Osteocyte (in vitro differentiated cells): Measurements from ENCODE around the gene TRAPPC1. TPM values are rescaled to one million over a fixed set of nuclear protein-coding genes. Genes with fewer than 3 reads are reported as not detected.

ENCODE experiments used
- DNase-seq: peaks from one replicate; pipeline ENCODE4 v3.0.0; 2021; ENCODE audit warnings: mixed read lengths; ENCODE audit not compliant: unreplicated experiment; ENCODE audit errors: extremely low spot score
- H3K27ac Mint-ChIP-seq: one replicate; pipeline ENCODE4 v1.8.0; 2021; ENCODE audit warnings: mild to moderate bottlenecking, mixed read lengths; ENCODE audit not compliant: unreplicated experiment
- H3K27me3 Mint-ChIP-seq: one replicate; pipeline ENCODE4 v1.8.0; 2021; ENCODE audit warnings: mixed read lengths; ENCODE audit not compliant: unreplicated experiment
- H3K36me3 Mint-ChIP-seq: one replicate; pipeline ENCODE4 v1.8.0; 2021; ENCODE audit warnings: mixed read lengths; ENCODE audit not compliant: unreplicated experiment
- H3K4me1 Mint-ChIP-seq: one replicate; pipeline ENCODE4 v1.8.0; 2021; ENCODE audit warnings: mixed read lengths; ENCODE audit not compliant: unreplicated experiment
- H3K4me3 Mint-ChIP-seq: one replicate; pipeline ENCODE4 v1.8.0; 2021; ENCODE audit warnings: mild to moderate bottlenecking, moderate library complexity, mixed read lengths; ENCODE audit not compliant: unreplicated experiment
- H3K9me3 Mint-ChIP-seq: one replicate; pipeline ENCODE4 v1.8.0; 2021; ENCODE audit warnings: mixed read lengths; ENCODE audit not compliant: unreplicated experiment
- CTCF ChIP-seq: fragments of 200-600 bp; sonication (generic); IDR thresholded peaks from 2 replicates; pipeline ENCODE4 v1.5.0; 2021; ENCODE audit warnings: antibody characterized with exemption, mild to moderate bottlenecking, moderate library complexity
- total RNA-seq: library from RNA; stranded (reverse); gene quantifications from 2 replicates; pipeline ENCODE4 v1.2.1, GENCODE V29; 2021

Gene TRAPPC1
- total RNA-seq, 1 donor from 2014 or later, result 122 TPM

- Mint-ChIP-seq H3K9me3 (no peaks in the 10 kb centered on the region), H3K27ac (peak overlapping the region; percentile 60), H3K4me1 (peaks cover 3% of the 10 kb centered on the region), H3K4me3 (no peak overlapping the region), H3K27me3 (no peaks in the 10 kb centered on the region), H3K36me3 (peaks cover 9% of the 10 kb centered on the region)
- DNase-seq, result no peak
- TF ChIP-seq CTCF, result no peak
Observed at GRCh38 chr17:7885367-7886226, 46.1 kb downstream of the TRAPPC1 start.

- DNase-seq, result no peak
- no peaks in the 10 kb centered on the region for H3K9me3 Mint-ChIP-seq
- peak overlapping the region; percentile 73 for H3K4me3 Mint-ChIP-seq
- H3K36me3 Mint-ChIP-seq, result peaks cover 5% of the 10 kb centered on the region
- no peaks in the 10 kb centered on the region for H3K27me3 Mint-ChIP-seq
- no peak for TF ChIP-seq CTCF
- peaks cover 3% of the 10 kb centered on the region for H3K4me1 Mint-ChIP-seq
- peak overlapping the region; percentile 65 for H3K27ac Mint-ChIP-seq
Observed at GRCh38 chr17:7884581-7885366, 47.0 kb downstream of the TRAPPC1 start.

- no peaks in the 10 kb centered on the region for H3K36me3 Mint-ChIP-seq
- H3K9me3 Mint-ChIP-seq, result no peaks in the 10 kb centered on the region
- no peaks in the 10 kb centered on the region for H3K27me3 Mint-ChIP-seq
- TF ChIP-seq CTCF, result no peak
- no peak overlapping the region for H3K27ac Mint-ChIP-seq
- DNase-seq, result no peak
- no peak overlapping the region for H3K4me3 Mint-ChIP-seq
- peaks cover 3% of the 10 kb centered on the region for H3K4me1 Mint-ChIP-seq
Observed at GRCh38 chr17:7883781-7884386, 47.9 kb downstream of the TRAPPC1 start.

- no peak for DNase-seq
- no peaks in the 10 kb centered on the region for H3K27me3 Mint-ChIP-seq
Observed at GRCh38 chr17:7882629-7883028, 49.1 kb downstream of the TRAPPC1 start.

More at GRCh38 chr17:7882629-7883028, 49.1 kb downstream of the TRAPPC1 start:
- Mint-ChIP-seq H3K36me3 (no peaks in the 10 kb centered on the region), H3K4me3 (no peak overlapping the region), H3K4me1 (peaks cover 3% of the 10 kb centered on the region), H3K9me3 (no peaks in the 10 kb centered on the region), H3K27ac (no peak overlapping the region)
- no peak for TF ChIP-seq CTCF
